HCT116 (cell line): ENCODE data around the gene SHC4. TPM values are rescaled to one million over a fixed set of nuclear protein-coding genes. Genes with fewer than 3 reads are reported as not detected.

Experiments
- ATAC-seq: fragments of 200-7000 bp; cut with Tn5 transposase; 2 replicates; pipeline ENCODE4 v1.9.1; 2020; ENCODE audit warnings: mild to moderate bottlenecking, moderate library complexity
- BruUV-seq: library from RNA; stranded (reverse); fragments of 400-500 nt; replicated peaks from 2 replicates; lab custom pipeline; 2021; lab: Mats Ljungman, UMichigan
- CTCF ChIA-PET: fragments of 300-600 bp; sonication (Branson Sonifier 250); formaldehyde crosslinking; loops from one replicate; lab custom pipeline; 2021; ENCODE audit warnings: antibody characterized with exemption; lab: Charles Lee
- POLR2A ChIA-PET: fragments of 300-600, 350-600 bp; sonication (Branson Sonifier 250); formaldehyde crosslinking; loops from one replicate; lab custom pipeline; 2021; ENCODE audit warnings: antibody characterized with exemption; lab: Charles Lee
- RAD21 ChIA-PET, 2 experiments: fragments of 300-600 bp; sonication (Branson Sonifier 250); formaldehyde crosslinking; loops; one replicate each; lab custom pipeline; 2023; ENCODE audit warnings: low total read pairs in 2 of 2; ENCODE audit not compliant: uncharacterized antibody in 2 of 2, unreplicated experiment in 2 of 2, low non-redundant PET in 1 of 2; lab: Charles Lee
- DNase-seq: peaks from one replicate; pipeline ENCODE4 v3.0.0-alpha.2; 2010; ENCODE audit warnings: low read depth, low spot score
- H2AFZ ChIP-seq: fragments of 200-600 bp; shearing (Covaris generic), sonication (generic); 2 replicates; pipeline ENCODE4 v1.6.1; 2017; ENCODE audit warnings: low read depth, mixed run types, mixed read lengths, antibody characterized with exemption, low read length; ENCODE audit not compliant: poor library complexity, severe bottlenecking
- H3K27ac ChIP-seq: 2 replicates; pipeline ENCODE4 v1.5.1; 2012; ENCODE audit warnings: low read depth, low read length
- H3K27me3 ChIP-seq: fragments of 200-600 bp; sonication (generic); 2 replicates; pipeline ENCODE4 v1.6.1; 2016; ENCODE audit warnings: mixed run types, low read length, mixed read lengths; ENCODE audit not compliant: insufficient read depth
- H3K36me3 ChIP-seq, 2 experiments: fragments of 200-500 bp in 1 of 2; fragments of 200-600 bp in 1 of 2; sonication (Bioruptor generic) in 1 of 2; sonication (generic) in 1 of 2; 2 replicates each; pipeline versions ENCODE4 v1.5.1 to v1.6.1; 2014 to 2016; ENCODE audit warnings: low read length in 2 of 2, inconsistent platforms in 1 of 2, mixed read lengths in 1 of 2, mixed run types in 1 of 2; ENCODE audit not compliant: insufficient read depth in 2 of 2, control insufficient read depth in 1 of 2
- H3K4me1 ChIP-seq, 2 experiments: fragments of 200-600 bp in 1 of 2; sonication (generic) in 1 of 2; 2 replicates each; pipeline versions ENCODE4 v1.5.1 to v1.6.1; 2012 to 2017; ENCODE audit warnings: low read length in 2 of 2, inconsistent platforms in 1 of 2, mild to moderate bottlenecking in 1 of 2, mixed read lengths in 1 of 2, mixed run types in 1 of 2, moderate library complexity in 1 of 2; ENCODE audit not compliant: insufficient read depth in 2 of 2, control insufficient read depth in 1 of 2
- H3K4me2 ChIP-seq: fragments of 200-600 bp; sonication (generic); 2 replicates; pipeline ENCODE4 v1.6.1; 2017; ENCODE audit warnings: mixed run types, low read length, mixed read lengths
- H3K4me3 ChIP-seq, 2 experiments: fragments of 200-600 bp in 1 of 2; sonication (generic) in 1 of 2; replicated peaks in 1 of 2; 2 replicates each; pipeline ENCODE4 v1.5.1; 2011 to 2016; ENCODE audit warnings: low read length in 2 of 2, control low read depth in 1 of 2, low read depth in 1 of 2, mild to moderate bottlenecking in 1 of 2, mixed read lengths in 1 of 2, mixed run types in 1 of 2
- H3K79me2 ChIP-seq: fragments of 200-600 bp; sonication (generic); 2 replicates; pipeline ENCODE4 v1.6.1; 2017; ENCODE audit warnings: mild to moderate bottlenecking, mixed run types, low read length, moderate library complexity, mixed read lengths; ENCODE audit not compliant: insufficient read depth
- H3K9ac ChIP-seq: fragments of 200-600 bp; sonication (generic); 2 replicates; pipeline ENCODE4 v1.6.1; 2016; ENCODE audit warnings: low read length, mixed read lengths
- H3K9me2 ChIP-seq: fragments of 200-600 bp; sonication (generic), shearing (Covaris generic); 2 replicates; pipeline ENCODE4 v1.6.1; 2017; ENCODE audit warnings: mixed run types, mild to moderate bottlenecking, moderate library complexity; ENCODE audit not compliant: insufficient read depth
- H3K9me3 ChIP-seq, 2 experiments: fragments of 200-500 bp in 1 of 2; fragments of 200-600 bp in 1 of 2; sonication (Bioruptor generic) in 1 of 2; sonication (generic) in 1 of 2; 2 replicates each; pipeline ENCODE4 v1.6.1; 2014 to 2017; ENCODE audit warnings: low read length in 2 of 2, mixed read lengths in 2 of 2, inconsistent platforms in 1 of 2, low read depth in 1 of 2, mild to moderate bottlenecking in 1 of 2, mixed run types in 1 of 2, moderate library complexity in 1 of 2; ENCODE audit not compliant: control insufficient read depth in 1 of 2, insufficient read depth in 1 of 2
- H4K20me1 ChIP-seq: fragments of 200-600 bp; sonication (generic), shearing (Covaris generic); 2 replicates; pipeline ENCODE4 v1.6.1; 2017; ENCODE audit warnings: mixed run types, mild to moderate bottlenecking, moderate library complexity; ENCODE audit not compliant: insufficient read depth
- CBX3 ChIP-seq: IDR thresholded peaks from 2 replicates; pipeline ENCODE4 v1.6.1; 2012; ENCODE audit warnings: low read depth
- CEBPB ChIP-seq: IDR thresholded peaks from 2 replicates; pipeline ENCODE4 v1.6.1; 2012; ENCODE audit warnings: low read depth
- EGR1 ChIP-seq: IDR thresholded peaks from 2 replicates; pipeline ENCODE4 v1.6.1; 2012; ENCODE audit warnings: low read depth
- EZH2phosphoT487 ChIP-seq: fragments of 200-600 bp; IDR thresholded peaks from 2 replicates; pipeline ENCODE4 v1.6.1; 2018; ENCODE audit warnings: antibody characterized with exemption, borderline replicate concordance
- FOSL1 ChIP-seq: IDR thresholded peaks from 2 replicates; pipeline ENCODE4 v1.6.1; 2012; ENCODE audit warnings: low read depth
- POLR2A ChIP-seq: IDR thresholded peaks from 2 replicates; pipeline ENCODE4 v1.7.0; 2011; ENCODE audit warnings: borderline replicate concordance; ENCODE audit not compliant: insufficient read depth, insufficient read length; ENCODE audit errors: extremely low read depth
- POLR2AphosphoS5 ChIP-seq: IDR thresholded peaks from 2 replicates; pipeline ENCODE4 v1.6.1; 2011; ENCODE audit warnings: mild to moderate bottlenecking, low read depth, low read length, moderate library complexity
- RAD21 ChIP-seq: IDR thresholded peaks from 2 replicates; pipeline ENCODE4 v1.6.1; 2012; ENCODE audit warnings: low read depth, mild to moderate bottlenecking
- SP1 ChIP-seq: IDR thresholded peaks from 2 replicates; pipeline ENCODE4 v1.6.1; 2012; ENCODE audit warnings: low read depth
- SRF ChIP-seq: IDR thresholded peaks from 2 replicates; pipeline ENCODE4 v1.6.1; 2012; ENCODE audit warnings: low read depth
- ZFX ChIP-seq: fragments of 450-650 bp; IDR thresholded peaks from 2 replicates; pipeline ENCODE4 v1.6.1; 2017
- intact Hi-C: fragments of 100-400 bp; cut with micrococcal nuclease; formaldehyde crosslinking; loops from 2 replicates; pipeline ENCODE4 v1.10.0; 2022
- total RNA-seq: library from RNA; stranded (reverse); gene quantifications from one replicate; pipeline ENCODE4 v1.2.1, GENCODE V29; 2021; ENCODE audit not compliant: unreplicated experiment
- TF ChIP-seq, protein P1 (sequence below): IDR thresholded peaks from 2 replicates; pipeline ENCODE4 v1.6.1; 2012; ENCODE audit warnings: low read depth
- TF ChIP-seq, protein P2 (sequence below): IDR thresholded peaks from 2 replicates; pipeline ENCODE4 v1.6.1; 2011; ENCODE audit warnings: mild to moderate bottlenecking, low read length, moderate library complexity; ENCODE audit not compliant: insufficient replicate concordance; ENCODE audit errors: extremely low read depth
- TF ChIP-seq, protein P3 (sequence below): IDR thresholded peaks from 2 replicates; pipeline ENCODE4 v1.6.1; 2012

The SHC4 gene
- total RNA-seq, 1 experiment from 2014 or later, result 0.44 TPM

DNA sequence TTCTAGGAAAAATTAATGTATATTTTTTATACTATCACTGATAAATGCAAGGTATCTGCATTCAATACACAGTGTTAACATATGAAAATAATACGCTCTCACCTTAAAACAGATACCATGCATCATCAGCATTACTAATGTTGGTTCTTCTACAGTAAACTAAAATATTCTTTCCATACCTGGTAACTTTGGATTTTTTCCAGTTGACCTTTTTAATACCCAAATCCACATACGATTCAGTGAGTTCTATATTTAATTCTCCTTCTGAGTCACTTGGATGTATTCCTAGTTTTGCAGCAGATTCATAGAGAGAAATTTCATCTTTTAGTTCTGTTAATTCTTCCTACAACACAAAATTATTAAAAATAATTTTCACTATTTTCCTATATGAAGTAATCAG lies 182.7 kb downstream of the SHC4 start:
- no peak overlapping the region for H3K4me2 ChIP-seq
- POLR2A ChIA-PET, result no interaction called here
- H3K4me3 ChIP-seq, result no peak overlapping the region
- no peaks in the 10 kb centered on the region for H3K79me2 ChIP-seq
- no peak for ATAC-seq
- CTCF ChIA-PET, result no interaction called here
- no peak overlapping the region for H3K27ac ChIP-seq
- no peaks in the 10 kb centered on the region for H3K4me1 ChIP-seq
- intact Hi-C loops, result no loop called here
- H2AFZ ChIP-seq, result no peak overlapping the region
- H3K9me2 ChIP-seq, result no peaks in the 10 kb centered on the region
- H4K20me1 ChIP-seq, result no peaks in the 10 kb centered on the region
- RAD21 ChIA-PET, result no interaction called here
- no peak for DNase-seq
- no peaks in the 10 kb centered on the region for H3K9me3 ChIP-seq
- peaks cover 27 to 28% of the 10 kb centered on the region in 2 experiments for H3K36me3 ChIP-seq
- BruUV-seq, result no TSS peak
- H3K9ac ChIP-seq, result no peak overlapping the region
- TF ChIP-seq ZFX (no peak), EZH2phosphoT487 (no peak), EGR1 (no peak), SP1 (no peak), FOSL1 (no peak), POLR2A (no peak), SRF (no peak), RAD21 (no peak), CBX3 (no peak), CEBPB (no peak), POLR2AphosphoS5 (no peak)
- TF ChIP-seq, protein P1, sequence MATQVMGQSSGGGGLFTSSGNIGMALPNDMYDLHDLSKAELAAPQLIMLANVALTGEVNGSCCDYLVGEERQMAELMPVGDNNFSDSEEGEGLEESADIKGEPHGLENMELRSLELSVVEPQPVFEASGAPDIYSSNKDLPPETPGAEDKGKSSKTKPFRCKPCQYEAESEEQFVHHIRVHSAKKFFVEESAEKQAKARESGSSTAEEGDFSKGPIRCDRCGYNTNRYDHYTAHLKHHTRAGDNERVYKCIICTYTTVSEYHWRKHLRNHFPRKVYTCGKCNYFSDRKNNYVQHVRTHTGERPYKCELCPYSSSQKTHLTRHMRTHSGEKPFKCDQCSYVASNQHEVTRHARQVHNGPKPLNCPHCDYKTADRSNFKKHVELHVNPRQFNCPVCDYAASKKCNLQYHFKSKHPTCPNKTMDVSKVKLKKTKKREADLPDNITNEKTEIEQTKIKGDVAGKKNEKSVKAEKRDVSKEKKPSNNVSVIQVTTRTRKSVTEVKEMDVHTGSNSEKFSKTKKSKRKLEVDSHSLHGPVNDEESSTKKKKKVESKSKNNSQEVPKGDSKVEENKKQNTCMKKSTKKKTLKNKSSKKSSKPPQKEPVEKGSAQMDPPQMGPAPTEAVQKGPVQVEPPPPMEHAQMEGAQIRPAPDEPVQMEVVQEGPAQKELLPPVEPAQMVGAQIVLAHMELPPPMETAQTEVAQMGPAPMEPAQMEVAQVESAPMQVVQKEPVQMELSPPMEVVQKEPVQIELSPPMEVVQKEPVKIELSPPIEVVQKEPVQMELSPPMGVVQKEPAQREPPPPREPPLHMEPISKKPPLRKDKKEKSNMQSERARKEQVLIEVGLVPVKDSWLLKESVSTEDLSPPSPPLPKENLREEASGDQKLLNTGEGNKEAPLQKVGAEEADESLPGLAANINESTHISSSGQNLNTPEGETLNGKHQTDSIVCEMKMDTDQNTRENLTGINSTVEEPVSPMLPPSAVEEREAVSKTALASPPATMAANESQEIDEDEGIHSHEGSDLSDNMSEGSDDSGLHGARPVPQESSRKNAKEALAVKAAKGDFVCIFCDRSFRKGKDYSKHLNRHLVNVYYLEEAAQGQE, result no peak
- TF ChIP-seq, protein P2, sequence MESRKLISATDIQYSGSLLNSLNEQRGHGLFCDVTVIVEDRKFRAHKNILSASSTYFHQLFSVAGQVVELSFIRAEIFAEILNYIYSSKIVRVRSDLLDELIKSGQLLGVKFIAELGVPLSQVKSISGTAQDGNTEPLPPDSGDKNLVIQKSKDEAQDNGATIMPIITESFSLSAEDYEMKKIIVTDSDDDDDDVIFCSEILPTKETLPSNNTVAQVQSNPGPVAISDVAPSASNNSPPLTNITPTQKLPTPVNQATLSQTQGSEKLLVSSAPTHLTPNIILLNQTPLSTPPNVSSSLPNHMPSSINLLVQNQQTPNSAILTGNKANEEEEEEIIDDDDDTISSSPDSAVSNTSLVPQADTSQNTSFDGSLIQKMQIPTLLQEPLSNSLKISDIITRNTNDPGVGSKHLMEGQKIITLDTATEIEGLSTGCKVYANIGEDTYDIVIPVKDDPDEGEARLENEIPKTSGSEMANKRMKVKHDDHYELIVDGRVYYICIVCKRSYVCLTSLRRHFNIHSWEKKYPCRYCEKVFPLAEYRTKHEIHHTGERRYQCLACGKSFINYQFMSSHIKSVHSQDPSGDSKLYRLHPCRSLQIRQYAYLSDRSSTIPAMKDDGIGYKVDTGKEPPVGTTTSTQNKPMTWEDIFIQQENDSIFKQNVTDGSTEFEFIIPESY, result no peak
- TF ChIP-seq, protein P3, sequence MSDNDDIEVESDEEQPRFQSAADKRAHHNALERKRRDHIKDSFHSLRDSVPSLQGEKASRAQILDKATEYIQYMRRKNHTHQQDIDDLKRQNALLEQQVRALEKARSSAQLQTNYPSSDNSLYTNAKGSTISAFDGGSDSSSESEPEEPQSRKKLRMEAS, result no peak
- no peaks in the 10 kb centered on the region for H3K27me3 ChIP-seq
